HepG2 (cell line): Measurements from ENCODE around the gene KCNMA1. TPM values are rescaled to one million over a fixed set of nuclear protein-coding genes. Genes with fewer than 3 reads are reported as not detected.

Experiments
- ATAC-seq: fragments of 200-7000 bp; cut with Tn5 transposase; 3 replicates; pipeline ENCODE4 v1.9.1; 2020; ENCODE audit warnings: mild to moderate bottlenecking, moderate library complexity
- BruUV-seq: library from RNA; stranded (reverse); fragments of 400-500 nt; replicated peaks from 2 replicates; lab custom pipeline; 2021; lab: Mats Ljungman, UMichigan
- CTCF ChIA-PET: fragments of 300-600 bp; formaldehyde crosslinking; extraction: SDS; loops from one replicate; lab custom pipeline; 2021; ENCODE audit warnings: low total read pairs, inconsistent platforms, low intra/inter-chr PET ratio; lab: Yijun Ruan, JAX
- POLR2A ChIA-PET: fragments of 350-600 bp; sonication (Branson Sonifier 250); formaldehyde crosslinking; loops from one replicate; lab custom pipeline; 2020; ENCODE audit warnings: antibody characterized with exemption, inconsistent platforms; lab: Yijun Ruan, JAX
- DNase-seq: peaks from one replicate; pipeline ENCODE4 v3.0.0-alpha.2; 2015; ENCODE audit warnings: low spot score
- FAIRE-seq: peaks from 3 replicates; lab custom pipeline; 2011; peaks lifted over from hg19 to GRCh38; lab: Jason Lieb, UNC
- H2AFZ ChIP-seq: one replicate; pipeline ENCODE4 v1.6.1; 2011; ENCODE audit warnings: low read length, inconsistent platforms
- H3K27ac ChIP-seq: fragments of 300-600 bp; 3 replicates; pipeline ENCODE4 v1.8.0; 2011; ENCODE audit warnings: mixed run types, mild to moderate bottlenecking, mixed read lengths, low read length, inconsistent platforms; ENCODE audit not compliant: insufficient read depth; ENCODE audit errors: extremely low read length
- H3K27me3 ChIP-seq, 2 experiments: fragments of 200-600 bp in 1 of 2; 2 replicates in 1 of 2; 3 replicates in 1 of 2; pipeline versions ENCODE4 v1.6.0 to v1.8.0; 2011; ENCODE audit warnings: low read length in 2 of 2, mild to moderate bottlenecking in 2 of 2, moderate library complexity in 2 of 2, inconsistent platforms in 1 of 2; ENCODE audit not compliant: insufficient read depth in 2 of 2, control insufficient read depth in 1 of 2
- H3K36me3 ChIP-seq, 2 experiments: fragments of 200-600 bp in 1 of 2; replicated peaks in 1 of 2; 2 replicates in 1 of 2; 3 replicates in 1 of 2; pipeline versions ENCODE4 v1.5.1 to v1.8.0; 2011; ENCODE audit warnings: low read length in 2 of 2, inconsistent platforms in 1 of 2; ENCODE audit not compliant: insufficient read depth in 2 of 2, control insufficient read depth in 1 of 2
- H3K4me1 ChIP-seq: 2 replicates; pipeline ENCODE4 v1.5.1; 2012; ENCODE audit warnings: low read length, inconsistent platforms; ENCODE audit not compliant: insufficient read depth
- H3K4me2 ChIP-seq: 2 replicates; pipeline ENCODE4 v1.6.0; 2011; ENCODE audit warnings: low read depth, low read length, inconsistent platforms
- H3K4me3 ChIP-seq, 3 experiments: fragments of 200-600 bp in 1 of 3; sonication (generic), shearing (Covaris generic) in 1 of 3; replicated peaks in 1 of 3; 2 replicates each; pipeline ENCODE4 v1.5.1; 2011 to 2016; ENCODE audit warnings: low read length in 3 of 3, inconsistent platforms in 2 of 3, low read depth in 2 of 3, mild to moderate bottlenecking in 2 of 3, control low read depth in 1 of 3, mixed read lengths in 1 of 3; ENCODE audit not compliant: insufficient read depth in 1 of 3
- H3K79me2 ChIP-seq: one replicate; pipeline ENCODE4 v1.6.1; 2011; ENCODE audit warnings: low read length, inconsistent platforms; ENCODE audit not compliant: insufficient read depth
- H3K9ac ChIP-seq: 2 replicates; pipeline ENCODE4 v1.6.0; 2011; ENCODE audit warnings: mild to moderate bottlenecking, low read depth, low read length, inconsistent platforms; ENCODE audit not compliant: insufficient read depth
- H3K9me3 ChIP-seq: 2 replicates; pipeline ENCODE4 v1.5.1; 2012; ENCODE audit warnings: mild to moderate bottlenecking, low read length
- H4K20me1 ChIP-seq: 2 replicates; pipeline ENCODE4 v1.6.0; 2011; ENCODE audit warnings: inconsistent platforms, mild to moderate bottlenecking, low read length, moderate library complexity; ENCODE audit not compliant: insufficient read depth
- SP4 ChIP-seq: sonication (generic); formaldehyde crosslinking; IDR thresholded peaks from 2 replicates; pipeline ENCODE4 v1.8.1; 2023; ENCODE audit warnings: mild to moderate bottlenecking, missing genetic modification reagents
- ZBED4 ChIP-seq: sonication (generic); formaldehyde crosslinking; IDR thresholded peaks from 2 replicates; pipeline ENCODE4 v1.4.0; 2020; ENCODE audit warnings: missing genetic modification reagents, borderline replicate concordance
- ZNF124 ChIP-seq: sonication (generic); formaldehyde crosslinking; IDR thresholded peaks from 2 replicates; pipeline ENCODE4 v1.4.0; 2020; ENCODE audit warnings: missing genetic modification reagents
- ZNF383 ChIP-seq: sonication (generic); formaldehyde crosslinking; IDR thresholded peaks from 2 replicates; pipeline ENCODE4 v1.4.0; 2020; ENCODE audit warnings: missing genetic modification reagents, mild to moderate bottlenecking, borderline replicate concordance
- ZNF703 ChIP-seq: sonication (generic); formaldehyde crosslinking; IDR thresholded peaks from 2 replicates; pipeline ENCODE4 v1.5.1; 2020; ENCODE audit warnings: missing genetic modification reagents, mild to moderate bottlenecking, moderate library complexity, borderline replicate concordance
- ZNF776 ChIP-seq: sonication (generic); formaldehyde crosslinking; IDR thresholded peaks from 2 replicates; pipeline ENCODE4 v1.4.0; 2020; ENCODE audit warnings: mild to moderate bottlenecking, missing genetic modification reagents
- ZNF781 ChIP-seq: sonication (generic); formaldehyde crosslinking; IDR thresholded peaks from 2 replicates; pipeline ENCODE4 v1.5.1; 2020; ENCODE audit warnings: borderline replicate concordance, mild to moderate bottlenecking, missing genetic modification reagents; ENCODE audit errors: not compliant biosample characterization
- ZSCAN25 ChIP-seq: sonication (generic); formaldehyde crosslinking; IDR thresholded peaks from 2 replicates; pipeline ENCODE4 v1.8.0; 2022; ENCODE audit warnings: mild to moderate bottlenecking, missing genetic modification reagents
- WGBS: methylation state at CpG from one replicate; pipeline ENCODE4 v1.1.6; 2017; ENCODE audit warnings: low lambda C conversion rate; 5-methylcytosine and 5-hydroxymethylcytosine counted together
- in situ Hi-C: cut with HindIII; loops from 2 replicates; pipeline ENCODE4 v1.10.0; 2017; ENCODE audit warnings: low pct_unique_long_range_greater_than_20kb; ENCODE audit not compliant: extremely low pct_ligation_motif_present
- intact Hi-C: fragments of 100-400 bp; cut with micrococcal nuclease; formaldehyde crosslinking; loops from one replicate; pipeline ENCODE4 v1.10.0; 2022; ENCODE audit not compliant: unreplicated experiment
- polyA plus RNA-seq, 8 experiments: library from polyadenylated mRNA; depleted of rRNA in 3 of 8; stranded (reverse) in 7 of 8; unstranded in 1 of 8; fragments of >200 nt; fragmentation: Illumina TruSeq in 4 of 8; extraction: Trizol in 4 of 8; gene quantifications; 2 replicates each; pipeline versions ENCODE4 v1.2.1 to v1.2.3, GENCODE V29; 2011 to 2016; ENCODE audit warnings: low read depth in 4 of 8, missing spikeins in 1 of 8, mixed read lengths in 1 of 8; ENCODE audit not compliant: insufficient read depth in 1 of 8
- total RNA-seq, 5 experiments: library from RNA; depleted of rRNA; stranded (reverse); fragments of >200 nt; fragmentation: Illumina TruSeq; extraction: Trizol; gene quantifications; 2 replicates each; pipeline ENCODE4 v1.2.3, GENCODE V29; 2016; ENCODE audit warnings: low read depth in 1 of 5

Gene KCNMA1
- total and polyA plus RNA-seq, 2 of the 13 experiments (the other 11 are each of a cell fraction or from before 2014, with no cell fraction given): 0.02 TPM; not detected in 1

GRCh38 chr10:77371421-77371820 lies 266.2 kb downstream of the KCNMA1 start:
- in situ Hi-C loops (no loop called here), intact Hi-C loops (no loop called here)
- BruUV-seq: no TSS peak
- Histone ChIP-seq H3K9ac (no peak overlapping the region), H3K4me1 (peaks cover 16% of the 10 kb centered on the region; the same call in 1 of the 2 replicates), H4K20me1 (no peaks in the 10 kb centered on the region), H3K36me3 (no peaks in the 10 kb centered on the region), H3K27ac (no peak overlapping the region), H2AFZ (no peak overlapping the region), H3K4me3 (no peak overlapping the region), H3K4me2 (no peak overlapping the region), H3K9me3 (peaks cover 14% of the 10 kb centered on the region; the same call in 1 of the 2 replicates), H3K79me2 (no peaks in the 10 kb centered on the region), H3K27me3 (no peaks in the 10 kb centered on the region)
- ChIA-PET POLR2A (no interaction called here), CTCF (no interaction called here)
- no peak for DNase-seq
- 0% methylated on average over 1 of the region's 1 CpG for WGBS
- no peak for FAIRE-seq
- no peak for TF ChIP-seq ZNF703 (CRISPR knock-in tag)
- no peak for TF ChIP-seq ZSCAN25
- no peak for ATAC-seq

GRCh38 chr10:77368006-77368405 lies 269.6 kb downstream of the KCNMA1 start:
- no peak overlapping the region for H3K27ac ChIP-seq
- intact Hi-C loops: no loop called here
- no peak overlapping the region for H3K9ac ChIP-seq
- H3K36me3 ChIP-seq: no peaks in the 10 kb centered on the region
- no peak for TF ChIP-seq ZNF781 (CRISPR knock-in tag)
- no peak for TF ChIP-seq ZNF776 (CRISPR knock-in tag)
- no peak for TF ChIP-seq ZNF383
- TF ChIP-seq SP4 (CRISPR knock-in tag): no peak
- no peak for TF ChIP-seq ZNF124 (CRISPR knock-in tag)
- no peak for TF ChIP-seq ZBED4 (CRISPR knock-in tag)
- TF ChIP-seq, all 625 proteins: peak for 0
- FAIRE-seq (no peak), DNase-seq (no peak), ATAC-seq (no peak)
- POLR2A ChIA-PET: no interaction called here
- peaks cover 16% of the 10 kb centered on the region; the same call in 1 of the 2 replicates for H3K4me1 ChIP-seq
- no peak overlapping the region for H3K4me3 ChIP-seq
- in situ Hi-C loops: no loop called here
- no TSS peak for BruUV-seq
- H3K9me3 ChIP-seq: peaks cover 14% of the 10 kb centered on the region; the same call in 1 of the 2 replicates
- CTCF ChIA-PET: no interaction called here
- H3K27me3 ChIP-seq: peaks cover 0 to 4% of the 10 kb centered on the region in 2 experiments; a peak in 1 of 5 replicates
- H3K79me2 ChIP-seq: no peaks in the 10 kb centered on the region
- no peak overlapping the region for H3K4me2 ChIP-seq
- H2AFZ ChIP-seq: no peak overlapping the region
- no peaks in the 10 kb centered on the region for H4K20me1 ChIP-seq
